GM18526 (cell line): ENCODE results near the gene SMURF1.

Source experiments
- POLR2A ChIP-seq: IDR thresholded peaks from 3 replicates; pipeline ENCODE4 v1.6.1; 2011; ENCODE audit not compliant: insufficient read length; ENCODE audit errors: extremely low read depth

The SMURF1 gene

GRCh38 chr7:99072126-99072525 lies 71.8 kb downstream of the SMURF1 start:
- no peak for TF ChIP-seq POLR2A

- no peak for TF ChIP-seq POLR2A
These were observed 73.5 kb downstream of the SMURF1 start for GRCh38 chr7:99070361-99070760.

GRCh38 chr7:99061001-99061776 lies 82.7 kb downstream of the SMURF1 start:
- no peak for TF ChIP-seq POLR2A

- TF ChIP-seq POLR2A, result no peak
These were observed 89.1 kb downstream of the SMURF1 start for GRCh38 chr7:99054781-99055180.

GRCh38 chr7:99050971-99051370 lies 92.9 kb downstream of the SMURF1 start:
- no peak for TF ChIP-seq POLR2A

DNA sequence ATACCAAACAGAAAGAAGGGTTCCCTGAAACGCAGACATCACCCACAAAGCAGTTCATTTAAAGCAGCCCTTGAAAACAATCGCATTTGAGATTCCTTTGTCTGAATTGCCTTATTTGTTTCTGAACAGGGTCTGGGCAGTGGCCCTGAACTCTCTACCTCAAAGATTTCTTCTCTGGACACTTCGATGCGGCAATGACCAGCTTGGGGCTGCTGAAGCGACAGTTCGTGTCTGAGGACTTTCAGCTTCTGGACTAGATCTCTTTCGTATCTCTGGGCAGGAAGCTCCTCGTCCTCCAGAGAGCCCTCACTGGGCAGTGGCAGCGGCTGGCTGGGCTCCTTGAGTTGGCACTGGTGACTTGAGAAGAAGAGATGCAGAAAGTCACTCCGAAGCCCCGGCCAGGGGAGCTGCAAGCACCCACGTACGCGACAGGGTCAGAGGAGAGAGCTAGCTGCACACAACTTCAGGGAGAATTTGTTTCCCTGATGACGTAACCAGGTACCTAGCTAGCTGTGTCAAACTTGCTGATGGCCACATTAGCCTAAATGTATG lies 96.3 kb downstream of the SMURF1 start:
- TF ChIP-seq POLR2A, result no peak

DNA sequence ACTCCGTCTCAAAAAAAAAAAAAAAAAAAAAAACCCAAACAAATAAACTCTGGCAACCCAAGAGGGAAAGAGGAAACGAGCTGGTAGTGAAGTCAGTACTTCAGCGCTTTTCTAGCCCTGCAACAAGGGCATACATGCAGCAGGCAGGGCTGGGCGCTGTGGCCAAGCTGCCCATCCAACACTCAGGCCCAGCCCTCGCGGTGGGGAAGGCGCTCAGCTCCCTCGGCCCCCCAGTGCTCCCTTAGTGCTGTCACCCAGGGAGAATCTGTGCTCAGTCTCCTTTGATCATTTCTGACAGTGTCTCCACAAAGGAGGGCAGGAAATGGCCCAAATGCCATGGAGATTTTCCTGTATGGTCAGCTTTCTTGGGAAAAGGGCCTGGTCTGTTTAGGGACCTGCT lies 97.2 kb downstream of the SMURF1 start:
- TF ChIP-seq POLR2A, result no peak

DNA sequence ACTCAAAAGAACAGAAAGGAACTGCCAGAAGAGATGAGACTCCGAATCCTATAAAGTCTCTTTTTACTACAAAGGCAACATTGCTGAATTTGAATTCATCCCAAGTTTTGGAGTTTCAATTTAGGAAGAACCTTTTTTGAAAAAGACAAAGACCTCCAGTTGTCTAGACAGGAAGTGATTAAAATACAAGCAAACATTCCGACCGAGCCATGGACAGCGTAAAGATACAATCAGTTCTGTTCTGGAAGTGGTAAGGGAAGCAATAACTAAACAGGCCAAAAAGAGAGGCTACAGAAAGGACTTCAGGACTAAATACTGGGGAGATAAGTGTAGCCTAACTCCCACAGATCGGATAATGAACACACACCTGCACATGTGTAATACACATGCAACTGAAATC lies 101.0 kb downstream of the SMURF1 start:
- no peak for TF ChIP-seq POLR2A

DNA sequence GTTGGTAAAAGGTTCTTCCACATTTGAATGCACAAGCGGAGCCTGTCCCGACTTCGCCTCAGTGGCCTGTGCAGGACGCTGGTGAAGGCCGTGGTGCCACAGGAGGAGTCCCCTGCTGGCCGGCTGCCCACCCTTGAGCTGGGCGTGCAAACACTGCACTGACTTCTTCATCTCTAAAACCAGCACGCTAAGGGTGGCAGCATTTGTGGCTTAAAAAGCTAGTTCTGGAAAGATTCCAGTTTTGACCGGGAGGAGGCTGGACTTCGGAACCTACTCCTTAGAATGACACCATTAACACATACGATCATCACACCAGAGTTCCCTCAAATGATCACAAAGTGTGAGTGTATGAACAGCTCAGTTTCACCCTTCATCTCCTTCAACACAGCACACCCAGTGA lies 102.4 kb downstream of the SMURF1 start:
- TF ChIP-seq POLR2A, result no peak

DNA sequence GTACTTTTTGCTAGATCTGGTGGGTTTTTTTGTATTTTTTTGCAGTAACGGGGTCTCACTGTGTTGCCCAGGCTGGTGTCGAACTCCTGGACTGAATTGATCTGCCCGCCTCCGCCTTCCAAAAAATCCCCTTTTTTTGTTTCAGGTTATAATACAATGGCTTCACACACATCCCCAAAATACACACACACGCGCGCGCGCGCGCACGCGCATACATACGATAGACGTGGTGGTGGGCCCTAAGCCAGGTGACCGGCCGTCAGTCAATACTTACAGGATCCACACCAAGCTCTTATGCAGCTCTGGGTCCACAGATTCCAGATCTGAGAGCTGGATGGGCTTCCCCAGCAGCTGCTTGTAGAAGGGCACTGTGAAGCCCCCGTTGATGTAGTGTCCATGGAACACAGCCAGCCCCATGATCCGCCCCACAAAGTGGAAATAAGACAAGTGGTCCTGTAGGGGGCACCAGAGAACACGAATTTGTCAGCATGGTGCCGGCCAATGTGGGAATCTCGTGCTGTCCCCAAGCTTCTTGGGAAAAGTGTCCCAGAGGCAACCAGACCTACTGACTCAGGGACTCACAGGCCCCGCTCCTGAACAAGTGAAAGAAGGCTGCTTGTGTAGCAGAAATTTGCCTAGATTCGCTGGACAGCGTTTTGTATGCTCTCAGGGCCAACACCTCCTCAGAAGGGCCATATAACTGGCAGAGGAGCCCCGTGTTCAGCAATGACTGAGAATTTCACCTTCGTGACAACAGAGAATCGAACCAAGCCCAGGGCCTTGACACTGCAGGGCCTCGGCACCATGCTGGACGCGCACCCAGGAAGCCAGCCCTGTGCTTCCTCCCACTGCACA lies 103.6 kb downstream of the SMURF1 start:
- no peak for TF ChIP-seq POLR2A

DNA sequence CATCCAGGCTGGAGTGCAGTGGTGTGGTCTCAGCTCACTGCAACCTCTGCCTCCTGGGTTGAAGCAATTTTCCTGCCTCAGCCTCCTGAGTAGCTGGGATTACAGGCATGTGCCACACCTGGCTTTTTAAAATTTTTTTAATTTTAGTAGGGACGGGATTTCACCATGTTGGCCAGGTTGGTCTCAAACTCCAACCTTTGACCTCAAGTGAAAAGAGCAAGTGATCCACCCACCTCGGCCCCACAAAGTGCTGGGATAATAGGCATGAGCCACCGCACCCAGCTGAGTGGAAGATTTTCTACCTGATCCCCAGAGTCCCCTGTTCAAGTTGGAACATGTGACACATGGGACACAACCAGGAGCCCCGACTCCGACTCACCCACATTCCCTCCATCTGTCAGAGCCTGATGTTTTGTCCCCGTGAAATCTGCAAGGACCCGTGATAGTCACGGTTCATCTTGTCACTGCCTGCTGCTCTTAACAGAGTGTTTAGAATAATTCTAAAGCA lies 104.5 kb downstream of the SMURF1 start:
- TF ChIP-seq POLR2A, result no peak

GRCh38 chr7:99038086-99038855 lies 105.6 kb downstream of the SMURF1 start:
- no peak for TF ChIP-seq POLR2A

DNA sequence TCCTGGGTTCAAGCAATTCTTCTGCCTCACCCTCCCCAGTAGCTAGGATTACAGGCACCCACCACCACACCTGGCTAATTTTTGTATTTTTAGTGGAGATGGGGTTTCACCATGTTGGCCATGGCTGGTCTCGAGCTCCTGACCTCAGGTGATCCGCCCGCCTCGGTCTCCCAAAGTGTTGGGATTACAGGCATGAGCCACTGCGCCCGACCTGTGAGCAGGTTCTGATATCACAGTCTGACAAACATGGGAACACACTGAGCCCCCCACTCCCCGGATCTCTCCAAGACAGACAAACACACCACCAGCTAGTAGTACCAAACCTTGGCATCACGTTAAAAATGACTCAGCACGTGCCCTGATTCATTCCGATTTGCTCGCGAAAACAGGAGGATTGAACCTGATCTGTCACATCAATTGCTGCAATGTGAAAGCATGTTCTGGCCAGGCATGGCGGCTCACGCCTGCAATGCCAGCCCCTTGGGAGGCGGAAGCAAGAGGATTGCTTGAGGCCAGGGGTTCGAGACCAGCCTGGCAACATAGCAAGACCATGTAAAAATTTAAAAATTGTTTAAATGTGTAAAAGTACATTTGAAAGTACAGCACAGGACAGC lies 106.5 kb downstream of the SMURF1 start:
- no peak for TF ChIP-seq POLR2A

- TF ChIP-seq POLR2A, result no peak
These were observed 107.3 kb downstream of the SMURF1 start for GRCh38 chr7:99036546-99037111.

GRCh38 chr7:99035723-99036545 lies 108.0 kb downstream of the SMURF1 start:
- TF ChIP-seq POLR2A, result no peak
